Measurements from ENCODE around the gene MIA3. TPM values are rescaled to one million over a fixed set of nuclear protein-coding genes. Genes with fewer than 3 reads are reported as not detected.
"Not testable (repeated sequence)": the region's sequence is repeated elsewhere in the genome, so short reads cannot be mapped to it uniquely, and the experiment has no call there.

Gene MIA3
- total RNA-seq, 6 experiments from 2014 or later = 55.6 to 68.3 (median 62.1) TPM

DNA sequence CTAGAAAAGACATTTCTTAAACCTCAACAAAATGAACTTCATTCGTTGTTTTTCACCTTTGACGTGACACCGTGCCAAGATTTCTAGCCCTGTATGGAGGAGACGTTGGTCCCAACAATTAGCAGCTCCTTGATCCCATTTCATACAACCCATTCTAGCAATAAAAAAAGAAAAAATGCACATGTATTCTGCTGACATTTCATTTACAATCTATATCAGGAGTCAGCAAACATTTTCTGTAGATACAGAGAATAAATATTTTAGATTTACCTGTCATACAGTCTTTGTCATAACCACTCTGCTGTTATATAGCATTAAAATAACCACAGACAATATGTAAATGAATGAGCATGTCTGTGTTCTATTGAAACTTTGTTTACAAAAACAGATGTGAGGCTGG is 21.2 kb upstream of the MIA3 start:
- Mint-ChIP-seq H3K27ac (no peak overlapping the region), H3K36me3 (ENCODE audit: low read depth) (no peaks in the 10 kb centered on the region), H3K4me3 (no peak overlapping the region), H3K9me3 (peaks cover 12% of the 10 kb centered on the region; the same call in 1 of the 2 replicates), H3K27me3 (ENCODE audit: insufficient read depth) (peaks cover 6% of the 10 kb centered on the region), H3K4me1 (ENCODE audit: low read depth) (peaks cover 19% of the 10 kb centered on the region)
- no peak for TF ChIP-seq CTCF (IDR thresholded peaks at IDR 0.05)
- DNase-seq = no peak

DNA sequence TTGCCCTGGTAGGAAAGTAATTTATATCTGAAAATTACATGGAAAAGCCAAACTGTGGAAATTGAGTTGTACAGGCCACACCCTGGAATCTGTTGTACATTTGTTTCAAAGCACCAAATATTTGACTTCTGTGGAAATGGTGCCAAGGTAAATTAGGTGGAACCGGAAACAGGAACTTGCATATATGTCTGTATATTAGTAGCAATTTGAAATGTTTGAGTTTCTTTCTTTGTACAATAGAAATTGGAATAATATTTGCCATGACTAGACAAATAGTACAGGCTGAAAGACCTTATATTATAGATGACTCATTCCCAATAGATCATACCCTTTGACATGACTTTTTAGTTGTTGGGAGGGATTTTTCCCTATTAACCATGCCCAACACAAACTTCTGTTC is 17.6 kb upstream of the MIA3 start:
- peaks cover 5% of the 10 kb centered on the region; the same call in 1 of the 2 replicates for H3K4me1 Mint-ChIP-seq (ENCODE audit: low read depth)
- no peak for TF ChIP-seq CTCF (IDR thresholded peaks at IDR 0.05)
- H3K27me3 Mint-ChIP-seq (ENCODE audit: insufficient read depth) = peaks cover 6% of the 10 kb centered on the region

DNA sequence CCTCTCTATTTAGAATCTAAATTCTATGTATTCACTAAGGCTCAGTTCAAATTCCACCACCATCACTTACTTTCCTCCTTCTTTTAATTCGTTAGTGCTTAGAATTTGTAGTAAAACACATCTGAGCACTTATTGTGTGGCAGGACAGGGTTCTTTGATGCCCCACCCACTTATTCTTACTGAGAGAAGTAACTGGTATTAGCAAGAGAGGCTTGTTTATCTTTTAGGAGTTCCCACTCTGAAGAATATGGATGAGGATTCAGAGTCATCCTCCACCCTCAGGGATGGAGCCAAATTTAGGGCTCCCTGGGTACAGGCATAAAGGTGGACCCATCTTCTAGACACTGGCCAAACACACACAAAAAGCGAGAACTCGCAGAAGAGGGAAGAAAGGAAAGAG is 16.6 kb upstream of the MIA3 start:
- Mint-ChIP-seq H3K4me1 (ENCODE audit: low read depth) (peaks cover 5% of the 10 kb centered on the region; the same call in 1 of the 2 replicates), H3K27me3 (ENCODE audit: insufficient read depth) (peaks cover 4% of the 10 kb centered on the region; the same call in 1 of the 2 replicates), H3K36me3 (ENCODE audit: low read depth) (no peaks in the 10 kb centered on the region), H3K27ac (no peak overlapping the region), H3K4me3 (no peak overlapping the region), H3K9me3 (no peaks in the 10 kb centered on the region)
- DNase-seq = no peak
- TF ChIP-seq CTCF (IDR thresholded peaks at IDR 0.05) = no peak

More for the DNA sequence above, 17.6 kb upstream of the MIA3 start:
- Mint-ChIP-seq H3K4me3 (no peak overlapping the region), H3K27ac (no peak overlapping the region), H3K36me3 (ENCODE audit: low read depth) (no peaks in the 10 kb centered on the region), H3K9me3 (peaks cover 6% of the 10 kb centered on the region; the same call in 1 of the 2 replicates)
- DNase-seq = no peak

- no peaks in the 10 kb centered on the region; the same call in 1 of the 2 replicates for H3K4me1 Mint-ChIP-seq (ENCODE audit: low read depth)
Observed at GRCh38 chr1:222606757-222607156, 11.1 kb upstream of the MIA3 start.

GRCh38 chr1:222609111-222609510 is 8.8 kb upstream of the MIA3 start:
- not testable (repeated sequence) for H3K27ac Mint-ChIP-seq

More at GRCh38 chr1:222606757-222607156, 11.1 kb upstream of the MIA3 start:
- no peak for DNase-seq
- Mint-ChIP-seq H3K27ac (no peak overlapping the region), H3K27me3 (ENCODE audit: insufficient read depth) (peaks cover 3% of the 10 kb centered on the region; the same call in 1 of the 2 replicates), H3K4me3 (no peak overlapping the region), H3K9me3 (peaks cover 13% of the 10 kb centered on the region; the same call in 1 of the 2 replicates), H3K36me3 (ENCODE audit: low read depth) (no peaks in the 10 kb centered on the region)
- TF ChIP-seq CTCF (IDR thresholded peaks at IDR 0.05) = no peak

DNA sequence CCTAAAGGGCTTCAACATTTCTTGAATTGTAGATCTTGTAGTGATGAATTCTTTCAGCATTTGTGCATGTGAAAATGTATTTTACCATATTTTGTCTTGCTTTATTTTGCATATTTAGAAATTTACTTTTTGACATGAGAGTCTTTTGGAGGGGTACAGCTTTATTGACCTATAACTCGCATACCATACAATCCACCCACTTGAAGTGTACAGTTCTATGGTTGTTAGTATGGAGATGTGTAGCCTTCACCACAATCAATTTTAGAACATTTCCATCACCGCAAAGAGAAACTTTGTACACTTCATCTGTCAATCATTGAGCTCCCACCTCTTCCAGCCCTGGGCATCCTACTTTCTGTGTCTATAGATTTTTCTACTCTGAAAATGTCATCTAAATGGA is 7.2 kb upstream of the MIA3 start:
- no peaks in the 10 kb centered on the region for H3K36me3 Mint-ChIP-seq (ENCODE audit: low read depth)
- H3K4me3 Mint-ChIP-seq = no peak overlapping the region
- peaks cover 9% of the 10 kb centered on the region for H3K27me3 Mint-ChIP-seq (ENCODE audit: insufficient read depth)
- no peak overlapping the region for H3K27ac Mint-ChIP-seq
- no peak for DNase-seq
- H3K9me3 Mint-ChIP-seq = peaks cover 13% of the 10 kb centered on the region; the same call in 1 of the 2 replicates
- no peak for TF ChIP-seq CTCF (IDR thresholded peaks at IDR 0.05)
- H3K4me1 Mint-ChIP-seq (ENCODE audit: low read depth) = no peaks in the 10 kb centered on the region; the same call in 1 of the 2 replicates

More at GRCh38 chr1:222609111-222609510, 8.8 kb upstream of the MIA3 start:
- not testable (repeated sequence) for DNase-seq; H3K27me3 Mint-ChIP-seq (ENCODE audit: insufficient read depth); H3K4me3 Mint-ChIP-seq; H3K36me3 Mint-ChIP-seq (ENCODE audit: low read depth); H3K4me1 Mint-ChIP-seq (ENCODE audit: low read depth)
- H3K9me3 Mint-ChIP-seq = peaks cover 13% of the 10 kb centered on the region; the same call in 1 of the 2 replicates

All from HFFc6 (cell line).